H1 (cell line): ENCODE results near the gene SLC13A4. TPM values are rescaled to one million over a fixed set of nuclear protein-coding genes. Genes with fewer than 3 reads are reported as not detected.

Experiments used
- BCL11A ChIP-seq, 2 experiments: IDR thresholded peaks; one replicate each; pipeline ENCODE4 v1.6.1; 2011; ENCODE audit warnings: low read depth in 2 of 2, low read length in 2 of 2, mild to moderate bottlenecking in 2 of 2
- CHD7 ChIP-seq: fragments of 300-600 bp; sonication (generic); IDR thresholded peaks from 2 replicates; pipeline ENCODE4 v1.7.1; 2012; ENCODE audit warnings: low read length, moderate library complexity, mild to moderate bottlenecking, inconsistent platforms; ENCODE audit not compliant: insufficient replicate concordance
- FOSL1 ChIP-seq: IDR thresholded peaks from 2 replicates; pipeline ENCODE4 v1.6.1; 2011; ENCODE audit warnings: mild to moderate bottlenecking, low read depth, low read length, moderate library complexity; ENCODE audit not compliant: insufficient read depth
- HDAC2 ChIP-seq, 2 experiments: fragments of 300-600 bp in 1 of 2; sonication (generic) in 1 of 2; IDR thresholded peaks; 2 replicates each; pipeline ENCODE4 v1.6.1; 2011 to 2012; ENCODE audit warnings: low read depth in 2 of 2, low read length in 2 of 2, mild to moderate bottlenecking in 2 of 2, moderate library complexity in 2 of 2, borderline replicate concordance in 1 of 2, inconsistent platforms in 1 of 2
- POLR2AphosphoS5 ChIP-seq: IDR thresholded peaks from 2 replicates; pipeline ENCODE4 v1.6.1; 2011; ENCODE audit warnings: low read depth, low read length
- RBBP5 ChIP-seq: IDR thresholded peaks from 2 replicates; pipeline ENCODE4 v1.7.1; 2012; ENCODE audit warnings: low read depth, mild to moderate bottlenecking, inconsistent platforms, low read length, moderate library complexity, borderline replicate concordance
- SIRT6 ChIP-seq: IDR thresholded peaks from one replicate; pipeline ENCODE4 v1.7.1; 2012; ENCODE audit warnings: low read length, inconsistent platforms
- SRF ChIP-seq: IDR thresholded peaks from 2 replicates; pipeline ENCODE4 v1.6.1; 2011; ENCODE audit warnings: mild to moderate bottlenecking, low read depth, low read length, moderate library complexity
- TCF12 ChIP-seq: IDR thresholded peaks from 2 replicates; pipeline ENCODE4 v1.6.1; 2011; ENCODE audit warnings: low read depth, mild to moderate bottlenecking, low read length
- ZNF274 ChIP-seq: IDR thresholded peaks from 2 replicates; pipeline ENCODE4 v1.7.0; 2012; ENCODE audit warnings: low read length, borderline replicate concordance; ENCODE audit errors: extremely low read depth
- polyA plus RNA-seq, 7 experiments: library from polyadenylated mRNA; depleted of rRNA in 3 of 7; stranded (reverse) in 5 of 7; unstranded in 2 of 7; fragments of >200 nt in 5 of 7; fragments of 200-250 nt in 2 of 7; gene quantifications; 1 replicate in 5 of 7; 2 replicates in 1 of 7; 4 replicates in 1 of 7; pipeline versions ENCODE4 v1.2.1 to v1.2.3, GENCODE V29; 2011 to 2013; ENCODE audit warnings: missing spikeins in 2 of 7, mixed read lengths in 2 of 7
- total RNA-seq: library from RNA; stranded (reverse); fragmentation: NEBNext Ultra II Directional; extraction: Animal tissue kit (Norgen Biotek cat#: 25700); gene quantifications from 2 replicates; pipeline ENCODE4 v1.2.1, GENCODE V29; 2021

SLC13A4 gene
- total and polyA plus RNA-seq, 2 of the 8 experiments (the other 6 are each of a cell fraction or from before 2014, with no cell fraction given) = 3.9 to 7.5 TPM

GRCh38 chr7:135662373-135663114, 65.4 kb downstream of the SLC13A4 start, which contains the start of gene STMP1 (continued):
- TF ChIP-seq HDAC2 (IDR thresholded peaks at IDR 0.05; ENCODE audit: borderline replicate concordance in 1 of 2, low read depth in 2 of 2, low read length in 2 of 2) (peak in 1 of 2 experiments; percentile 24; a peak in 1 of 4 replicates), FOSL1 (no peak), CHD7 (no peak), SRF (no peak; the same call in 1 of the 2 replicates), BCL11A (IDR thresholded peaks at IDR 0.05; ENCODE audit: low read depth in 2 of 2, low read length in 2 of 2) (no peak), TCF12 (no peak), SIRT6 (no peak), ZNF274 (no peak), POLR2AphosphoS5 (peak; percentile 94), RBBP5 (peak; percentile 98)
